Breast epithelium (tissue), 4 donors: ENCODE data around the gene EP300. TPM values are rescaled to one million over a fixed set of nuclear protein-coding genes. Genes with fewer than 3 reads are reported as not detected.

Experiments used
- DNase-seq, 2 donors: peaks; one replicate each; pipeline ENCODE4 v3.0.0-alpha.2; 2019; ENCODE audit warnings: low spot score in 2 of 2
- H3K27ac ChIP-seq, 2 donors: fragments of 200-600 bp; sonication (generic) in 1 of 2; one replicate each; pipeline ENCODE4 v1.5.1; 2016 to 2019; ENCODE audit warnings: mild to moderate bottlenecking in 1 of 2
- H3K27me3 ChIP-seq, 2 donors: fragments of 200-600 bp; sonication (generic) in 1 of 2; one replicate each; pipeline versions ENCODE4 v1.5.1 to v1.6.0; 2017 to 2019; ENCODE audit warnings: control low read depth in 1 of 2, mild to moderate bottlenecking in 1 of 2
- H3K36me3 ChIP-seq: fragments of 200-600 bp; one replicate; pipeline ENCODE4 v1.5.1; 2019
- H3K4me1 ChIP-seq, 2 donors: fragments of 200-600 bp; sonication (generic); one replicate each; pipeline ENCODE4 v1.5.1; 2016 to 2019; ENCODE audit warnings: control low read depth in 1 of 2
- H3K4me3 ChIP-seq, 3 donors: fragments of 200-600 bp; sonication (generic); 1 replicate in 2 of 3; 2 replicates in 1 of 3; pipeline ENCODE4 v1.5.1; 2016 to 2019; ENCODE audit warnings: mild to moderate bottlenecking in 3 of 3, moderate library complexity in 2 of 3
- H3K9me3 ChIP-seq, 2 donors: fragments of 200-600 bp; sonication (generic) in 1 of 2; one replicate each; pipeline ENCODE4 v1.5.1; 2016 to 2019; ENCODE audit warnings: control low read depth in 1 of 2
- POLR2A ChIP-seq: fragments of 450-650 bp; IDR thresholded peaks from one replicate; pipeline ENCODE4 v1.6.1; 2016; ENCODE audit warnings: antibody characterized with exemption, mild to moderate bottlenecking, moderate library complexity
- POLR2AphosphoS5 ChIP-seq, 3 donors: sonication (generic); formaldehyde crosslinking; IDR thresholded peaks; one replicate each; pipeline ENCODE4 v1.6.1; 2017; ENCODE audit warnings: antibody characterized with exemption in 3 of 3
- intact Hi-C: fragments of 100-400 bp; cut with DNase I; formaldehyde crosslinking; loops from one replicate; pipeline ENCODE4 v1.15.1; 2023; ENCODE audit warnings: low total_unique reads
- total RNA-seq, 3 donors: library from RNA; depleted of rRNA; stranded (reverse); fragments of >200 nt; gene quantifications; one replicate each; pipeline ENCODE4 v1.1.0, GENCODE V29; 2016
- TF ChIP-seq, protein P1 (sequence below), 3 donors: fragments of 450-650 bp; IDR thresholded peaks; one replicate each; pipeline ENCODE4 v1.5.1; 2016 to 2017; ENCODE audit warnings: antibody characterized with exemption in 3 of 3, mild to moderate bottlenecking in 3 of 3, moderate library complexity in 3 of 3

Gene EP300
- total RNA-seq, 3 donors from 2014 or later: 50.5 to 118 (median 56.2) TPM

DNA sequence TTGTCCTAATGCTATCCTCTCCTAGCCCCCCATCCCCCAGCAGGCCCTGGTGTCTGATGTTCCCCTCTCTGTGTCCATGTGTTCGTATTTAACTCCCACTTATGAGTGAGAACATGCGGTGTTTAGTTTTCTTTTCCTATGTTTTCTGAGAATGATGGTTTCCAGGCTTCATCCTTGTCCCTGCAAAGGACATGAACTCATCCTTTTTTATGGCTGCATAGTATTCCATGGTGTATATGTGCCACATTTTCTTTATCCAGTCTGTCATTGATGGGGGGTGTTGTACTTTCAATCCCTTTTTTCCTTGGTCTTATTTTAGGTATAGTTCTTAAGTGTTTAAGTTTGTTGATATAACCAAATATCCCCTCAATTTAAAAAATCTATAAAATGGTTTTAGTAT lies 23.9 kb downstream of the EP300 start:
- intact Hi-C loops: no loop called here
- Histone ChIP-seq H3K4me1 (peaks cover 0 to 2% of the 10 kb centered on the region in 2 donors), H3K27ac (no peak overlapping the region), H3K9me3 (no peaks in the 10 kb centered on the region), H3K36me3 (peaks cover 14% of the 10 kb centered on the region), H3K4me3 (no peak overlapping the region), H3K27me3 (no peaks in the 10 kb centered on the region)
- TF ChIP-seq, protein P1, sequence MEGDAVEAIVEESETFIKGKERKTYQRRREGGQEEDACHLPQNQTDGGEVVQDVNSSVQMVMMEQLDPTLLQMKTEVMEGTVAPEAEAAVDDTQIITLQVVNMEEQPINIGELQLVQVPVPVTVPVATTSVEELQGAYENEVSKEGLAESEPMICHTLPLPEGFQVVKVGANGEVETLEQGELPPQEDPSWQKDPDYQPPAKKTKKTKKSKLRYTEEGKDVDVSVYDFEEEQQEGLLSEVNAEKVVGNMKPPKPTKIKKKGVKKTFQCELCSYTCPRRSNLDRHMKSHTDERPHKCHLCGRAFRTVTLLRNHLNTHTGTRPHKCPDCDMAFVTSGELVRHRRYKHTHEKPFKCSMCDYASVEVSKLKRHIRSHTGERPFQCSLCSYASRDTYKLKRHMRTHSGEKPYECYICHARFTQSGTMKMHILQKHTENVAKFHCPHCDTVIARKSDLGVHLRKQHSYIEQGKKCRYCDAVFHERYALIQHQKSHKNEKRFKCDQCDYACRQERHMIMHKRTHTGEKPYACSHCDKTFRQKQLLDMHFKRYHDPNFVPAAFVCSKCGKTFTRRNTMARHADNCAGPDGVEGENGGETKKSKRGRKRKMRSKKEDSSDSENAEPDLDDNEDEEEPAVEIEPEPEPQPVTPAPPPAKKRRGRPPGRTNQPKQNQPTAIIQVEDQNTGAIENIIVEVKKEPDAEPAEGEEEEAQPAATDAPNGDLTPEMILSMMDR (IDR thresholded peaks at IDR 0.05): no peak
- no peak for TF ChIP-seq POLR2AphosphoS5 (IDR thresholded peaks at IDR 0.05)
- TF ChIP-seq POLR2A: no peak
- no peak for DNase-seq

DNA sequence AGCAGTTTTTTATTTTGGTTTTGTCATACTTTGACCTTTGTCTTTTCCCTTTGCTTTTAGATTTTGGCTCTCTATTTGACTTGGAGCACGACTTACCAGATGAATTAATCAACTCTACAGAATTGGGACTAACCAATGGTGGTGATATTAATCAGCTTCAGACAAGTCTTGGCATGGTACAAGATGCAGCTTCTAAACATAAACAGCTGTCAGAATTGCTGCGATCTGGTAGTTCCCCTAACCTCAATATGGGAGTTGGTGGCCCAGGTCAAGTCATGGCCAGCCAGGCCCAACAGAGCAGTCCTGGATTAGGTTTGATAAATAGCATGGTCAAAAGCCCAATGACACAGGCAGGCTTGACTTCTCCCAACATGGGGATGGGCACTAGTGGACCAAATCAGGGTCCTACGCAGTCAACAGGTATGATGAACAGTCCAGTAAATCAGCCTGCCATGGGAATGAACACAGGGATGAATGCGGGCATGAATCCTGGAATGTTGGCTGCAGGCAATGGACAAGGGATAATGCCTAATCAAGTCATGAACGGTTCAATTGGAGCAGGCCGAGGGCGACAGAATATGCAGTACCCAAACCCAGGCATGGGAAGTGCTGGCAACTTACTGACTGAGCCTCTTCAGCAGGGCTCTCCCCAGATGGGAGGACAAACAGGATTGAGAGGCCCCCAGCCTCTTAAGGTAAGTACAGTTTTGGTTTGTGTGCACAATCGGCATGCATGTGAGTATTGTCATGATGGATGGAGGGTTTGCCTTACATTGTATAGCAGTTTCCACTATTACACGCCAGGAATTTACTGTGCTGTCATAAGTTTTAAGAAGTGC lies 25.0 kb downstream of the EP300 start:
- H3K9me3 ChIP-seq: no peaks in the 10 kb centered on the region
- no peaks in the 10 kb centered on the region for H3K27me3 ChIP-seq
- peaks cover 14% of the 10 kb centered on the region for H3K36me3 ChIP-seq
- H3K27ac ChIP-seq: no peak overlapping the region
- no peak overlapping the region for H3K4me3 ChIP-seq
- intact Hi-C loops: no loop called here
- no peak for DNase-seq
- TF ChIP-seq, protein P1 (IDR thresholded peaks at IDR 0.05): no peak
- no peak for TF ChIP-seq POLR2AphosphoS5 (IDR thresholded peaks at IDR 0.05)
- no peak for TF ChIP-seq POLR2A
- peaks cover 0 to 2% of the 10 kb centered on the region in 2 donors for H3K4me1 ChIP-seq

DNA sequence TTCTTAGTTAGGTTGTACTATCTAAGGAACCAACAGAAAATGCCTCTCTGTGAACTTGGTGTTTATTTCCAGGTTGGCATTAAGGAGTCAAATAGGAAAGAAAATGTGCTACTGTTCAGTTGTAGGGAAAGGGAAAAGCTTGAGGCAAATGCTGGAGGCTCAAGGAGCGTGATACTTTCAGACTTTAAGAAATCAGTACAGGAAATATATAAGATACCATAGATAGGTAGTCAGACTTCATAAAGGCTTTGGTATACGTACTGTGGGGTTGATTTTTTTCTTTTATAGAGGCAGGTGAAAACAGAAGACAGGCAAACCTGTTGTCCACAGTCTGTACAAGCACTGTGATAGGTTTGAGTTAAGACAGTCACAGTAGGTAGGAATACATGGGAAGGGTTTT lies 30.8 kb downstream of the EP300 start:
- DNase-seq: no peak
- Histone ChIP-seq H3K9me3 (no peaks in the 10 kb centered on the region), H3K27ac (no peak overlapping the region), H3K27me3 (no peaks in the 10 kb centered on the region), H3K4me3 (no peak overlapping the region), H3K4me1 (no peaks in the 10 kb centered on the region), H3K36me3 (peaks cover 2% of the 10 kb centered on the region)
- TF ChIP-seq POLR2AphosphoS5 (IDR thresholded peaks at IDR 0.05): no peak
- TF ChIP-seq, protein P1 (IDR thresholded peaks at IDR 0.05): no peak
- no peak for TF ChIP-seq POLR2A
- intact Hi-C loops: no loop called here

DNA sequence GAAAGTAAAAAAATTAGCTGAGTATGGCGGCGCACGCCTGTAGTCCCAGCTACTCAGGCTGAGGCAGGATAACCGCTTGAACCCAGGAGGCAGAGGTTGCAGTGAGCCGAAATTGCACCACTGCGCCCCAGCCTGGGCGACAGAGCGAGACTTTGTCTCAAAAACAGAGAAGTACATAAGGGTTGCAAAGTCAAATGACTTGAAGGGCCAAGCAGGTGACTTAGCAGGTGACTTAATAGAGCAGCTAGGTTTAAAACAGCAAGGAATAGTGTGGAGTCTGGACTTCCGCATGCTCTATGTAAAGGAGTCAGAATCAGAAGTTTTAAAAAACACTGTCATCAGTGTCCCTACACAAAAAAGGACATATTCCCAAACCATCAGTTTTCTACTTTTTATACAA lies 31.7 kb downstream of the EP300 start:
- no peaks in the 10 kb centered on the region for H3K4me1 ChIP-seq
- no peak for TF ChIP-seq POLR2A
- no peak for TF ChIP-seq POLR2AphosphoS5 (IDR thresholded peaks at IDR 0.05)
- TF ChIP-seq, protein P1 (IDR thresholded peaks at IDR 0.05): no peak
- H3K4me3 ChIP-seq: no peak overlapping the region
- no peak for DNase-seq
- intact Hi-C loops: no loop called here
- no peaks in the 10 kb centered on the region for H3K27me3 ChIP-seq
- no peaks in the 10 kb centered on the region for H3K9me3 ChIP-seq
- H3K36me3 ChIP-seq: no peaks in the 10 kb centered on the region
- no peak overlapping the region for H3K27ac ChIP-seq

DNA sequence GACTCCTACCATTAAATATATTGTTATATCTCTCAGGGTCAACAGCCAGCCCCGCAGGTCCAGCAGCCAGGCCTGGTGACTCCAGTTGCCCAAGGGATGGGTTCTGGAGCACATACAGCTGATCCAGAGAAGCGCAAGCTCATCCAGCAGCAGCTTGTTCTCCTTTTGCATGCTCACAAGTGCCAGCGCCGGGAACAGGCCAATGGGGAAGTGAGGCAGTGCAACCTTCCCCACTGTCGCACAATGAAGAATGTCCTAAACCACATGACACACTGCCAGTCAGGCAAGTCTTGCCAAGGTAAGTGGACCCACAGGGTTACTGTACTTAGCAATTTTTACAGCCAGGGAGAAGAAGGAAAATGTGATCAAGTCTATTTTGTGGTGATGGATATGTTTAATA lies 35.1 kb downstream of the EP300 start:
- peaks cover 7% of the 10 kb centered on the region for H3K36me3 ChIP-seq
- H3K27ac ChIP-seq: no peak overlapping the region
- H3K4me1 ChIP-seq: no peaks in the 10 kb centered on the region
- H3K27me3 ChIP-seq: no peaks in the 10 kb centered on the region
- intact Hi-C loops: no loop called here
- no peak overlapping the region for H3K4me3 ChIP-seq
- TF ChIP-seq, protein P1 (IDR thresholded peaks at IDR 0.05): no peak
- TF ChIP-seq POLR2AphosphoS5 (IDR thresholded peaks at IDR 0.05): no peak
- no peak for TF ChIP-seq POLR2A
- no peaks in the 10 kb centered on the region for H3K9me3 ChIP-seq
- DNase-seq: no peak
